Stimulated activated naive CD8-positive, alpha-beta T cell treated with anti-CD3 and anti-CD28 coated beads, Interleukin-15, Interleukin-2, amounts not matched to agents 100 U/mL and 50 U/mL, for 24 hours (primary cell): ENCODE measurements around the gene PHOX2A.
"Not testable (repeated sequence)": the region's sequence is repeated elsewhere in the genome, so short reads cannot be mapped to it uniquely, and the experiment has no call there.

Experiments used
- ATAC-seq: fragments of 150-1000 bp; cut with Tn5 transposase; one replicate; pipeline ENCODE4 v1.10.0; 2021
- DNase-seq: peaks from one replicate; pipeline ENCODE4 v3.0.0; 2021

Gene PHOX2A

DNA sequence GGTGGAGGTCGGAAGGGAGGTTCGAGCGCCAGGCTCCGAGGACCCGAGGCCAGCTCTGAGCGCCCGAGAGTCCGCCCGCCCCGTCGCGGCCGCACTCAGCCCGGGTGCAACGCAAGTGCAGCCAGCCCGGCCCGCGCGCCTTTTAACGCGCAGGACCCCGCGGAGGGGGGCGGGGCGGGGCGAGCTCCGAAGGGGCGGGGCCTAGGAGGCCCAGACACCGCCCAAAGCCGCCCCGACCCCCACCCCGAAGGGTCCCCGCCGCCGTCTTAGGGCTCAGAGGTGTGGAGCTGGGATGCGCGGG lies at the start of gene PHOX2A:
Gene PHOX2A, minus strand, starts transcription at position 117 of the 301 bp plus-strand sequence. CDS start 172 bp downstream, outside the sequence.
- DNase-seq (no peak), ATAC-seq (no peak)

DNA sequence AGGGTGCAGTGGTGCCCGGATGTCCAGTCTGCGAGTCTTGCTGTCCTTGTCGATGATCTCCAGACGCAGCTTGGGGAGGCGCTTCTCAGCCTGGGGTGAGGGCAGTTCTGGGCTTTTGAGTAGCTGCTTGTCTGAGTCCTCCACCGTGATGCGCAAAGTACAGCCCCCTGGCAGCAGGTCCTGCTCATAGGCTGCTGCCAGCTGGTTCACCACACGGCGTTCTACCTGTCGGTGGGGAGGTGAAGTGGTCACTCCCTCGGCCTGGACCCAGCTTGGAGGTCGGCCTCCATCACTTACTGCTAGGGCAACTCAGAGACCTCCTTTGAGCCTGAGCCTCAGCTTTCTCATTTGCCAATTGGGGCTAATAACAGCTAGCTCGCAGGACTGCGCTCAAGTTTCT lies 49.4 kb upstream of the PHOX2A start:
- no peak for DNase-seq
- no peak for ATAC-seq

DNA sequence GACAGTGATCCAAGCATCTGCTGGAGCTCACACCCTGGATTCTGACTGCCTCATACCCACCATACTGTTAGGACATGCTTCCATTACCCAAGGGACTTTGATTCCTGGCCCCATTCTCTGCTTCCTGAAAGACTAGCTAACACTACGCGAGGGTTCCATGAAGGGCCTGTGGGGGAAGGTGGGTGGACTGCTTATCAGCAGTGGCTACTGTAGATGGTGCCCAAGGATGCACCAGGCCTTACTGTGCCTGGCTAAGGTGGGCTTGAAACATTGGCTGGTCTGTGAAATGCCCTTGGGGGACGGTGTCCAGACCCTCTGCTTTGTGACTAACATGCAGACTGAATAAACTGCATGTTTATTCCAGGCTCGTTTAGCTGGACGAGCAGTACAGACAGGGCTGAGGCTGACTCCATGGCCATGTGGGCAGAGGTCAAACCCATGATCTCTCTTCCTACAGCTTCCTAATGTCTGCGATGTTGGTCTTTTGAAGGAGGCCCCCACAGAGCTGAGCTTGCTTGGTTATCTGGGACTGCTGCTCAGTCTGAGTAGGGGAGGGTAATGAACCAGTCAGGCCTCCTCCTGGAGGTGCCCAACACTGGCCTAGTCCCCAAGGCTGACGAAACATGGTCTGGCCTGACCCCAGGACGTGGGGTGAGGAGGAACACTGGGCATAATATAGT lies 48.3 kb upstream of the PHOX2A start:
- no peak for DNase-seq

DNA sequence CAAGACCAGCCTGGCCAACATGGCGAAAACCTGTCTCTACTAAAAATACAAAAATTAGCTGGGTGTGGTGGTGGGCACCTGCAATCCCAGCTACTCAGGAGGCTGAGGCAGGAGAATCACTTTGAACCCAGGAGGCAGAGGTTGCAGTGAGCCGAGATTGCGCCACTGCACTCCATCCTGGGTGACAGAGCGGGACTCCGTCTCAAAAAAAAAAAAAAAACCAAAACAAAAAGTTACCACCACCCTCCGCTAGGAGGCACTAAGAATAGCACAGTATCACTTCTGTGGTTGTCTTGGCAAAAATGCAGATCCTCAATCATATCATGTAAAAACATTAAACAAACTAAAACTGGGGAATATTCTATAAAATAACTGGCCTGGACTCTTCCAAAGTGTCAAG lies 46.8 kb upstream of the PHOX2A start:
- not testable (repeated sequence) for ATAC-seq, DNase-seq

More for the DNA sequence above, 48.3 kb upstream of the PHOX2A start:
- no peak for ATAC-seq

DNA sequence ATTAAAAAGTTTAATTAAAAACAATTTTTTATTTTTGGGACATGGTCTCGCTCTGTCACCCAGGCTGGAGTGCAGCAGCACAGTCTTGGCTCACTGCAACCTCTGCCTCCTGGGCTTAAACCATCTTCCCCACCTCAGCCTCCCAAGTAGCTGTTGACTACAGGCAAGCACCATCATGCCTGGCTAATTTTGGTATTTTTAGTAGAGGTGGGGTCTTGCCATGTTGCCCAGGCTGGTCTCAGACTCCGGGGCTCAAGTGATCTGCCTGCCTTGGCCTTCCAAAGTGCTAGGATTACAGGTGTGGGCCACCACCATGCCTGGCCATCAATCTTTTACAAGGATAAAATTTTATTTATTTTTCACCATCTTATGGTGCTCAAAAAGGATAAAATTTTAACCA lies 43.3 kb upstream of the PHOX2A start:
- ATAC-seq (no peak), DNase-seq (no peak)

DNA sequence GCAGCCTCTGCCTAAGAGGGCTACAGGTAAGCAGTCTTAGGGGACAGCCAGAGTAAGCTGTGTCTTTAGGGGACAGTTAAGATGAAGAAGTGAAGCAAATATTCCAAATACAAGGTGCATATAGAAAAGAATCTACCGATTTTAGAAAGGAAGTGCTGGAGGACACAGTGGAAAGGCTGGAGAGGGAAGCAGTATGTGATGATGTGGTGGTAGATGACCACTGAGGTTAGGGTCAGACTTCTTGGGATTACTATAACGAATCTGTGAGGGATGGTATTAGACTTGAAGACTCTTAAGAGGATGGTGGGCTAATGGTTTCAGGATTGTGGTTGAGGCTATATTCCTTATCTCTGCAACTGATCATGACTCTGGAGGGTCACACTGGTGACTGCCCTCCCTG lies 40.0 kb upstream of the PHOX2A start:
- DNase-seq: no peak
- ATAC-seq: no peak

DNA sequence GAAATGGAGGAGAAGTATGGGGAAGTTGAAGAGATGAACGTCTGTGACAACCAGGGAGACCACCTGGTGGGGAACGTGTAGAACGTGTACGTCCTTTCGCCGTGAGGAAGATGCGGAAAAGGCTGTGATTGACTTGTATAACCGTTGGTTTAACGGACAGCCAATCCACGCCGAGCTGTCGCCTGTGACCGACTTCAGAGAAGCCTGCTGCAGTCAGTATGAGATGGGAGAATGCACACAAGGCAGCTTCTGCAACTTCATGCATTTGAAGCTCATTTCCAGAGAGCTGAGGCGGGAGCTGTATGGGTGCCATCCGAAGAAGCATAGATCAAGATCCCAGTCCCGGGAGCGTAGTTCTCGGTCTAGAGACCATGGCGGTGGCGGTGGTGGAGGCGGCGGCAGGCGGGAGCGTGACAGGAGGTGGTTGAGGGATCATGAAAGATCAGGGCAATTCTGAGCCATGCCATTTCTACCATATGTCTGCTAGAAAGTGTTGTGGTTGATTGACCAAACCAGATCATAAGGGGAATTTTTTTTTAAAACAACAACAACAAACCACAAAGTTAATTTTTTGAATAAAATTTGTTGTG lies 36.8 kb upstream of the PHOX2A start:
- ATAC-seq (no peak), DNase-seq (no peak)

DNA sequence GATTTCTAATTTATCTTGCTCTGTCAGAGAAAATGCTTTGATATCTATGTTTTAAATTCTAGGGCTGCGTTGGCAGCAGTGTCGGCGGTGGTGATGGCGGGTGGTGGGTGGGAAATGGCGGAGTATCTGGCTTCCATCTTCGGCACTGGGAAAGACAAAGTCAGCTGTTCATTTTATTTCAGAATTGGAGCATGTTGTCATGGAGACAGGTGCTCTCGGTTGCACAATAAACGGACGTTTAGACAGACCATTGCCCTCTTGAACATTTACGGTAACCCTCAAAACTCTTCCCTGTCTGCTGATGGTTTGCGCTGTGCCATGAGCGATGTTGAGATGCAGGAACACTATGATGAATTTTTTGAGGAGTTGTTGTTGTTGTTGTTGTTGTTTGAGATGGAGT lies 36.1 kb upstream of the PHOX2A start:
- ATAC-seq (no peak), DNase-seq (no peak)

DNA sequence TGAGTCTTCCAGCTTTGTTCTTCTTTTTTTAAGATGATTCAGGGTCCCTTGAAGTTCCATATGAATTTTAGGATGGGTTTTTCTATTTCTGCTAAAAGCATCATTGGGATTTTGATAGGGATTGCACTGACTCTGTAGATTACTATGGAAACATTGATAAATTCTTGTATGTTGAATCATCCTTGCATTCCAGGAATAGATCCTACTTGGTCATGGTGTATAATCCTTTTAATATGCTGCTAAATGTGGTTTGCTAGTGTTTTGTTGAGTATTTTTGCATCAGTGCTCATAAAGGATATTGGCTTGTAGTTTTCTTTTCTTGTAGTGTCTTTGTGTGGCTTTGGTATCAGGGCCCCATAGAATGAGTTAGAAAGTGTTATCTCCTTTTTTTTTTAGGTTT lies 34.9 kb upstream of the PHOX2A start:
- ATAC-seq (no peak), DNase-seq (no peak)

DNA sequence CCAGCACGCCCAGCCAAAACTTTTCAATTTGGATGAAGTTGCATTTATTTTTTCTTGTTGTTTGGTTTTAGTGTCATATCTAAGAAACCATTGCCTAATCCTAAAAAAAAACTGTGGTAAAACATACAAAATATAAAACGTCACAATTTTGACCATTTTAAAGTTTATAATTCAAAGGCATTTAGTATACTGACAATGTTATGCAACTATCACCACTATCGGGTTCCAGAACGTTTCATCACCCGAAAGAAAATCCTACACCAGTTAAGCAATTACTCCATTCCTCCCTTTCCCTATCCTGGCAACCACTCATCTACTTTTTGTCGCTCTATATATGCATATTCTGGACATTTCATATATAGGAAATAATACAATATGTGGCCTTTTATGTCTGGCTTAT lies 30.5 kb upstream of the PHOX2A start:
- DNase-seq (no peak), ATAC-seq (no peak)

DNA sequence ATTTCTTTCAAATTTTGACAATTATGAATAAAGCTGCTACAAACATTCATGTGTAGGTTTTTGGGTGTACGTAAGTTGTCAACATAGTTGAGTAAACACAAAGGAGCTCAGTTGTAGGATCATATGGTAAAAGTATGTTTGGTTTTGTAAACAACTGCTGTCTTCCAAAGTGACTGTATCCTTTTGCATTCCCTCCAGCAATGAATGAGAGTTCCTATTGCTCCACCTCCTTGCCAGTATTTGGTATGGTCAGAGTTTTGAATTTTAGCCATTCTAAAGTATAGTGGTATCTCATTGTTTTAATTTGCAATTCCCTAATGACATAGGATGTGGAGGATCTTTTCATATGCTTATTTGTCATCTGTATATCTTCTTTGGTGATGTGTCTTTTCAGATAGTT lies 28.0 kb upstream of the PHOX2A start:
- no peak for DNase-seq
- no peak for ATAC-seq

DNA sequence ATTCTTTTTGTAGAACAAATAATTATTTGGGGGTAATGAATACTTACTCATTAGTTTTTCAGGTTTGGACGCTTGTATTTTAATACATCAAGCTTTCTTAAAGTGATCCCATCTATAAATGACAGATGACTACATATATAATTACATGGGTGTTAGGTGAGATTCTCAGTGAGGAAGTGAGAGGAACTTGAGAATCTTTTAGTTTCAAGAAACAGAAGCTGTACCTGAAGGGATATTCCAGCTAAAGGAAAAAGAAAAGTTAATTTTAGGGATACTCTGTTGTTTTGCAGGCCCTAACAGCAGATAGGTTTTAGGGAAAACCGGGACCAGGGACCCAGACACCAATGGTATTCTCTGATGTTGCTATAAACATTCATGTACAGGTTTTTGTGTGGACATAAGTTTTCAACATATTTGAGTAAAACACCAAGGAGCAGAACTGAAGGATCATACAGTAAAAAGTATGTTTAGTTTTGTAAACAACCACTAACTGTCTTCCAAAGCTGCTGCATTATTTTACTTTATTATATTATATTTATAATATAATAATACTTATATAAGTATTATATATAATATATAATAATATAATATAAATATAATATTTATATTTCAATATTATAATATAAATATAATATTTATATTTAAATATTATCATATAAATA lies 24.1 kb upstream of the PHOX2A start:
- ATAC-seq: no peak

DNA sequence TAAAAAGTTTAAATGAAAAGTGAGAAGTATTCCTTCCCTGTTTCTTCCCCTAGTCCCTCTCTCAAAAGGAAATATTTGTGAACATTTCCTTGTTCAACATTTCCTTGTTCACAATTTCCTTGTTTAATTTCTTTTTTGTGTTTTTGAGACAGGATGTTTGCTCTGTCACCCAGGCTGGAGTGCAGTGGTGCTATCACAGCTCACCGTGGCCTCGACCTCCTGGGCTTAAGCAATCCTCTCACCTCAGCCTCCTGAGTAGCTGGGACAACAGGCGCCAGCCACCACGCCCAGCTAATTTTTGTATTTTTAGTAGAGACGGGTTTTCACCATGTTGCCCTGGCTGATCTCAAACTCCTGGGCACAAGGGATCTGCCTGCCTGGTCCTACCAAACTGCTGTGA lies 23.0 kb upstream of the PHOX2A start:
- ATAC-seq, DNase-seq: not testable (repeated sequence)

More for the DNA sequence above, 24.1 kb upstream of the PHOX2A start:
- DNase-seq: no peak

DNA sequence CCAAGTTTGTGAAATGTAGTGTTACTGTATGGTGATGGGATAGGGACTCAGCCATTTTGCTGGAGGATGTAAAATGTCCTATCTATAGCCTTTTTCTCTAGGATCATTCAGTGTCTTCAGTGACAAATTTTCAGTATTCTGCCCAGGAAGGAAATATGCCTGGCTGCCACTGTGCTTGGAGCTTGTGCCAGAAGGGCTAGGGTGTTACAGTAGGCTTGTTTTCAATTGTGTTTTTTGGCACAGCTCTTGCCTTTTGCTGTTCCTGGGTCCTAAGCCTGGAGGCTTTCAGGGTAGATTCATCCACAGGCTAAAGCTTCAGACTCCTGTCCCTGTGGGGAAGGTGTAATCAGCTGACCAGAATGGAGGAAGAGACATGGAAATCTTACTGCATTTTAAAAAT lies 22.0 kb upstream of the PHOX2A start:
- ATAC-seq: no peak

DNA sequence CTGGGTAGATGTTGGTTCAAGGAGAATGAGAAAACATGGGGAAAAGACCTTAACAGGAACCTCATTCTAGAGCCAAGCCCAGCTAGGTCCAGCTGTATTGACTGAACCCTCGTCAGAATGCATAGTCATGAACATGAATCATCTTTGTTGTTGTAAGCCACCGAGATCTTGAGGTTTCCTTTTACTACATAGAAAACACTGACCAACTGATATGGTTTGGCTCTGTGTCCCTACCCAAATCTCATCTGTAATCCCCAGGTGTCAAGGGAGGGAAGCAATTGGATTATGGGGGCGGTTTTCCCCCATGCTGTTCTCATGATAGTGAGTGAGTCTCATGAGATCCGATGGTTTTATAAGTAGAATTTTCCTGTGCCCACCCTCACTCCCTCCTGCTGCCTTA lies 19.4 kb upstream of the PHOX2A start:
- ATAC-seq (no peak), DNase-seq (no peak)

More for the DNA sequence above, 22.0 kb upstream of the PHOX2A start:
- DNase-seq: no peak

DNA sequence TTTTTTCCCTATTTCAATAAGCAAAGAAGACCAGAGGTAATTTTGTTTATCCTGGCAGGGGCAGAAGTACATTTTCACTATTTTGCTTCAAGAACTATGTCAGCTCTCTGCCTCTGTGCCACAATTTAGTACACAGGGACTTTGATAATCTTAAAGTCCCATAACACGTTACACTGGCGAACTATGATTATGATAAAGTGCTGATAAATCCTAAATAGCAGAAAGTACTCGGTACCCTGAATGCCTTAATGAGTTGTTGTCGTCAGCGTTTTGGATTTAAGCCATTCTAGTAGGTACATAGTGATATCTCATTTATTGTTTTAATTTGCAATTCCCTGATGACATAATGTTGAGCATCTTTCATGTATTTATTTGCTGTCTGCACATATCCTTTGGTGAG lies 16.6 kb upstream of the PHOX2A start:
- no peak for ATAC-seq
- DNase-seq: no peak

DNA sequence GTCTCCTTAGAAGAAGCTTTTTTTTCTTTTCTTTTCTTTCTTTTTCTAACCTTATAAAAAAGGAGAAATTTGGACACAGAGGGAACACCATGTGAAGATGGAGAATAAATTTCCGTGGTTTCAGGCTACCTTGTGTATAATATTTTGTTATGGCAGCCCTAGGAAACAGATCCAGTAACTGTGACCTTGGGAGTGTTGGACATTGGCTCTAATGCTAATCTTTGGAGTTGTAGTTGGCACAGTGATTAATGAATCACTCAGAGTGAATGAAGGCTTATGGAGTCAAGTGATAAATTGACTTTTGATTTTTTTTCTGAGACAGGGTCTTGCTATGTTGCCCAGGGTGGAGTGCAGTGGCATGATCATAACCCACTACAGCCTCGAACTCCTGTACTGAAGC lies 15.5 kb upstream of the PHOX2A start:
- ATAC-seq: no peak
- DNase-seq: no peak

DNA sequence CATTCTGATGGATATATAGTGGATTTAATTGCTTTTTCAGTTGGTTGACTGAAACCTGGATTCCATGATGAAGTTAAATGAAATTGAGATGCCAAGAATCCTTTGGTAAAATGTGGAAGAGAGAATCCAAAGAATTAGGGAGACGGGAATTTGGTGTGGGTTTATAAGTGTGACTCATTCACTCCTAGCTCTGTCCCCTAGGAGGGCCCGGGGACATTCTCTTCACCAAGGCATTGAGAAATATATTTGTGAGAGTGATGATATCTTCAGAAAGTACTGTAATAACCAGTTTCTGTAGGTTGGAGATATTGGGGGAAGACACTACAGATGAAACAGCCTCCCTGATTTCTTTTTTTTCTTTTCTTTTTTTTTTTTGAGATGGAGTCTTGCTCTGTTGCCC lies 13.6 kb upstream of the PHOX2A start:
- ATAC-seq: no peak
- DNase-seq: no peak

DNA sequence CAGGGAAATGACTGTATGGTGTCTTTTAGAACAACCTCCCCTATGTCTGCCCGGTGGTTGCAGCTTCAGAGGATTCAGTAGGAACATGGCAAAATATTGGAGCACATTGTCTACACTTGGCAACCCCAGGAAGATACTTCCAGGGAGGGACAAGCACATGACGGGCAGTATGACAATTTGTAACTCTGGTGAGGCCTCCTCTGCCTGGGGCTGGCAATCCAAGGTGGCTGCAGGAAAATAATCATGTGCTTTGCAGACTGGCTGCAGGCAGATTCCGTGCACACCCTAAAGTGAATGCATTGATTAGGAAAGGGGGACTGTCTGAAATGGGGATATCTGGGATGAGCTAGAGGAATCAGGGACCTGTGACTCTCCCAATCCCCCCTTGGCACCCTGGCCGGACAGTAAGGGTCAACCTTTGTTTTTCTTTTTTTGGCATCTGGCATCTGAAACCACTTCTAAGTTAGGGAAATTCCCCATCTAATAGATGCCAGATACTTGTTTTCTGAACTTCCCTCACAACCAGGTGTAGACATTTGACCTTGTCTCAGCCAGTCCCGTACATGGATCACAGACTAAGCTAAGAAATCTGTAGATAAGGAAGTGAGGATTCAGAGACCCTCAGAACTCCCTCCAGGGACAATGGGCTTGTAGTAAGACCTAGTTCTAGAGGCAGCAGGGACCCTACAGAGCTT lies 10.5 kb upstream of the PHOX2A start:
- ATAC-seq: no peak

DNA sequence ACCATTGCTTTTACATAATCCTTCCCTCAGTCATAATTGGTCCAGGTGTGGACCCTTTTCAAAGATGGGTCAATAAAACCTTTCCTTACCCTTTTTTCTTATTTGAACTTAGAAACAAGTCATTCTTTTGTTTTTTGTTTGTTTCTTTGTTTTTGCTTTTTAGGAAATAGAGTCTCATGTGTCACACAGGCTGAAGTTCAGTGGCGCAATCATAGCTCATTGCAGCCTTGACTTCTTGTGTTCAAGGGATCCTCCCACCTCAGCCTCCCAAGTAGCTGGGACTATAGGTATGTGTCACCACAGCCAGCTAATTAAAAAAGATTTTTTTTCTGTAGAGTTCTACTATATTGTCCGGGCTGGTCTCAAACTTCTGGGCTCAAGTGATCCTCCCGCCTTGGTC lies 9.4 kb upstream of the PHOX2A start:
- ATAC-seq (no peak), DNase-seq (no peak)

More for the DNA sequence above, 10.5 kb upstream of the PHOX2A start:
- DNase-seq: no peak

DNA sequence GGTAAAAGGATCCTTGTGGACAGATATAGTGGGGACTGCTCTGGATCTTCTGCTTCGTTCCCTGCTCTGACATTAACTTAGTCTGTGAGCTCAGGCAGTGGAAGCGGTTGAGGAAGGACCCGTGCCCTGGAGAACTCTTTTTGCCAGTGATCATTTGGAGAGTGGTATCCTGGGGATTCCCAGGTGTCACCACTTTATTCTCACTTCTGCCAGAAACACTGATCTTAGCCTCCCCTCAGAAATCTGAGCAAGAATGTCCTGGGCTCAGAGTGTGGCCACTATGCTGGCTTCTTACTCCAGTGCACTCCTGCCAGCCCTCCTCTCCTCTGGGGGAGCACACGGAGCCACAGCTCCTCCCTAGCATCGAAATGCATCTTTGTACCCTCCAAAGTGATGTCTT lies 7.6 kb upstream of the PHOX2A start:
- no peak for DNase-seq
- no peak for ATAC-seq

DNA sequence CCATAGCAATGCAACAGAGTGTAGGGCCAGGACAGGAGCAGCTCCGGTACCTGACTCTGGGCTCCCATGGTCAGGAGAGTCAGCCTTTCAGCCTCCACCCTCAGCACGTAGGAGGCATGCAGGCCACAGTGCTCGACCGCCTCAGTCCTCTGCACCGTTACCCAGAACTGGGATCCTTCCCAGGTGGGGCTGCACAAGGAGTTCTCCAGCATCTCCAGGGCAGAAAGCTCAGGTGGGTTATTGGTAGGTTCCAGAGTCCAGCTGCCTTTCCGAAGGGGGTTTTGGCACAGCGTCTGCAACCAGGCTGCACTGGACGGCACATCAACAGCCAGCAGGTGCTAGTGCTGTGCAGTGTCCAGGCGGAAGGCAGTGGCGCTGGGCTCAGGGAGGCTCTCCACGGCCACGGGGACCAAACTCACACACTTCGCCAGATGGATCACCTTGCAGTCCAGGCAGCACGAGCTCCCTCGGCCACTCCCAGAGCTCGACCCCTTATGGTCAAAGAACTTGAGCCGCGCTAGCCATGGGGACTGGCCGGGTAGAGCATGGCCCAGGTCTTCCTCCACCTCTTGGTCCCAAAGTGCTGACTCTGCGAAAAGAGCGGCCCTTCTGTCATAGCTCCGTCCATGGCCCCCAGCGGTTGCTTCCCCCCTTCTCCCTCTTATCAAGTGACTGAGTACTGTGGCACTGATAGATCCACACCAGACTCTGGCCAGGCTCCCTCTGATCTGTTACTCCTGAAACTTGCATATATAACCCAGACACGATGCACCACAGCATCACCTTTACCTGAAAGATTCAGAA lies 6.9 kb upstream of the PHOX2A start:
- ATAC-seq (no peak), DNase-seq (no peak)
